Measurements from ENCODE around the gene TOX4.

DNA sequence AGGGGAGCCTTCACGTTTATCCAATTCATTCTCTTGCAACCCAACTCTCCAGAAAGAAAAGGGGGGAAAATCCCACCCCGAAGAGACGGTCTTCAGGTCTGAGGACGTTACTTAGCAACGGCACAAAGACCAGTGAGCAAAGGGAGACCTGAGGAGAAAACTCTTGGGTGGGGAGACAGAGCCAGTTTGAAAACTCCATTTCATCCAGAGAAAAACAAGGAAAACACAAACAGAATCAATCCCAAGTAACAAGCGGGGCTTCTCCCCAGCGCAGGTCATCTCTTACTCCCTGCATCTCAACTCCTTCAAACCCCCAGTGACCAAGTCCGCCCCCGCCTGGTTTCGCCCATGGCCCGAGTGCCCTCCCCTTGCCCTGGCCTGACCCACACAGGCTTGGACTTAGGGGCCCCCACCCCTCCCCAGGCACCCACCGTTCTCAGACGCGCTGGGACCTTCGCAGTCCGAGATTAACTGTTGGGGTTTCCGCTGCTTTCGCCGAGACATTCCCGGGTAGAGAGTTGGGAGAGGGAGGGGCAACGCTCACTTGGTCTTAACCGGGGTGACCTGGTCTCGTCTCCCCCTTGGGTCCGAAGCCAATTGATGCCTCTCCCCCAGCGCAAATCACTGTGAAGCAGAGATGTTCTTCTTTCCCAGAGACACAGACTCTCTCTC, 59.6 kb downstream of the TOX4 start:
- TF ChIP-seq CTCF (conservative IDR thresholded peaks at IDR 0.05) (no peak), ZFX (IDR thresholded peaks at IDR 0.05) (no peak)

All from C4-2B (cell line).